ENCODE data around the gene NELL2. TPM values are rescaled to one million over a fixed set of nuclear protein-coding genes. Genes with fewer than 3 reads are reported as not detected.
A peak's percentile ranks its signal among the peaks of the same experiment; 100 is the strongest.
"Not testable (repeated sequence)": the region's sequence is repeated elsewhere in the genome, so short reads cannot be mapped to it uniquely, and the experiment has no call there.

The NELL2 gene
- 1 to 10 TPM in 3 of 4 donors, under 1 TPM in 1; 0.42 to 5.8 (median 3.3) TPM for total RNA-seq

GRCh38 chr12:44875954-44876543 is at the start of gene NELL2:
NELL2 (minus strand) TSS chr12:44876315; CDS start chr12:44875869, 446 bp downstream.
- Histone ChIP-seq H3K36me3 (no peaks in the 10 kb centered on the region), H3K9me3 (peaks cover 0 to 4% (median 0%) of the 10 kb centered on the region in 4 donors), H3K4me1 (peaks cover 16 to 26% (median 25%) of the 10 kb centered on the region in 4 donors), H3K4me3 (peak within 1 kb of the TSS; percentile 57 to 65 (median 60)), H3K27ac (replicated peaks in 1 of 4) (no peak within 1 kb of the TSS), H3K27me3 (peaks cover 0 to 51% (median 18%) of the 10 kb centered on the region in 4 donors)
- TF ChIP-seq EP300 (IDR thresholded peaks at IDR 0.05) = no peak
- under 1% methylated on average over 39 of the region's 53 CpGs for WGBS
- intact Hi-C loops (cut with DNase I) = no loop called here
- DNase-seq (ENCODE audit: extremely low spot score) = no peak

- Histone ChIP-seq H3K36me3 (no peaks in the 10 kb centered on the region), H3K4me1 (no peaks in the 10 kb centered on the region), H3K9me3 (no peaks in the 10 kb centered on the region), H3K4me3 (no peak overlapping the region), H3K27ac (replicated peaks in 1 of 4) (no peak overlapping the region), H3K27me3 (no peaks in the 10 kb centered on the region)
- TF ChIP-seq POLR2AphosphoS5 (IDR thresholded peaks at IDR 0.05) = no peak
- TF ChIP-seq POLR2A (IDR thresholded peaks at IDR 0.05; ENCODE audit: low read depth) = no peak
- TF ChIP-seq CTCF (IDR thresholded peaks at IDR 0.05) = no peak
- TF ChIP-seq EP300 (IDR thresholded peaks at IDR 0.05) = no peak
- intact Hi-C loops (cut with DNase I) = loop anchor here (10.0 kb wide), 1 partner anchor 897 kb away; no protein-coding TSS in a partner anchor
- 79% methylated on average over 3 of the region's 3 CpGs for WGBS
- no peak for DNase-seq (ENCODE audit: extremely low spot score)
These were observed 45.6 kb upstream of the NELL2 start for GRCh38 chr12:44921736-44922135.

GRCh38 chr12:44917141-44917540 is 41.0 kb upstream of the NELL2 start:
- DNase-seq (ENCODE audit: extremely low spot score) = no peak
- Histone ChIP-seq H3K27me3 (no peaks in the 10 kb centered on the region), H3K4me1 (no peaks in the 10 kb centered on the region), H3K36me3 (no peaks in the 10 kb centered on the region), H3K4me3 (no peak overlapping the region), H3K27ac (replicated peaks in 1 of 4) (no peak overlapping the region), H3K9me3 (no peaks in the 10 kb centered on the region)
- intact Hi-C loops (cut with DNase I) = no loop called here
- 60% methylated on average over 1 of the region's 1 CpG for WGBS
- TF ChIP-seq POLR2A (IDR thresholded peaks at IDR 0.05; ENCODE audit: low read depth) (no peak), POLR2AphosphoS5 (IDR thresholded peaks at IDR 0.05) (no peak), EP300 (IDR thresholded peaks at IDR 0.05) (no peak), CTCF (IDR thresholded peaks at IDR 0.05) (no peak)

- no peak overlapping the region for H3K27ac ChIP-seq (replicated peaks in 1 of 4)
- no peak overlapping the region for H3K4me3 ChIP-seq
- no peaks in the 10 kb centered on the region for H3K27me3 ChIP-seq
- H3K9me3 ChIP-seq = no peaks in the 10 kb centered on the region
- TF ChIP-seq POLR2AphosphoS5 (IDR thresholded peaks at IDR 0.05) = no peak
- no peaks in the 10 kb centered on the region for H3K36me3 ChIP-seq
- no peak for DNase-seq (ENCODE audit: extremely low spot score)
- no peaks in the 10 kb centered on the region for H3K4me1 ChIP-seq
- intact Hi-C loops (cut with DNase I) = no loop called here
These were observed 39.8 kb upstream of the NELL2 start for GRCh38 chr12:44915958-44916357.

GRCh38 chr12:44904321-44904720 is 28.2 kb upstream of the NELL2 start:
- WGBS = 74% methylated on average over 2 of the region's 2 CpGs
- no peaks in the 10 kb centered on the region for H3K27me3 ChIP-seq
- intact Hi-C loops (cut with DNase I) = no loop called here

GRCh38 chr12:44898108-44898507 is 22.0 kb upstream of the NELL2 start:
- DNase-seq (ENCODE audit: extremely low spot score); intact Hi-C loops (cut with DNase I); H3K4me1 ChIP-seq; H3K4me3 ChIP-seq; H3K27me3 ChIP-seq; H3K27ac ChIP-seq (replicated peaks in 1 of 4); H3K36me3 ChIP-seq: not testable (repeated sequence)
- peaks cover 0 to 19% (median 2%) of the 10 kb centered on the region in 4 donors for H3K9me3 ChIP-seq
- WGBS = 75% methylated on average over 6 of the region's 6 CpGs

More at GRCh38 chr12:44904321-44904720, 28.2 kb upstream of the NELL2 start:
- TF ChIP-seq CTCF (IDR thresholded peaks at IDR 0.05) = no peak
- TF ChIP-seq POLR2AphosphoS5 (IDR thresholded peaks at IDR 0.05) = no peak
- no peak for TF ChIP-seq EP300 (IDR thresholded peaks at IDR 0.05)
- no peak for TF ChIP-seq POLR2A (IDR thresholded peaks at IDR 0.05; ENCODE audit: low read depth)
- peaks cover 0 to 14% (median 2%) of the 10 kb centered on the region in 4 donors for H3K9me3 ChIP-seq
- no peak overlapping the region for H3K4me3 ChIP-seq
- H3K36me3 ChIP-seq = no peaks in the 10 kb centered on the region
- H3K4me1 ChIP-seq = no peaks in the 10 kb centered on the region
- no peak for DNase-seq (ENCODE audit: extremely low spot score)
- H3K27ac ChIP-seq (replicated peaks in 1 of 4) = no peak overlapping the region

All from esophagus muscularis mucosa (tissue), 4 donors.